Measurements from ENCODE around the gene CSNK1G2. TPM values are rescaled to one million over a fixed set of nuclear protein-coding genes. Genes with fewer than 3 reads are reported as not detected.

Gene CSNK1G2
- total RNA-seq, 1 experiment from 2014 or later: 186 TPM

- H3K4me3 ChIP-seq (ENCODE audit: insufficient read depth, low read depth, low read length): no peak overlapping the region
- H3K27me3 ChIP-seq (ENCODE audit: control insufficient read depth, insufficient read depth, low read length): no peaks in the 10 kb centered on the region
- no peak for DNase-seq
- no peaks in the 10 kb centered on the region for H3K36me3 ChIP-seq (replicated peaks; ENCODE audit: control insufficient read depth, insufficient read depth, low read length)
Observed at GRCh38 chr19:1944916-1945561, 4.1 kb downstream of the CSNK1G2 start.

- Histone ChIP-seq H3K27me3 (ENCODE audit: control insufficient read depth, insufficient read depth, low read length) (no peaks in the 10 kb centered on the region), H3K36me3 (replicated peaks; ENCODE audit: control insufficient read depth, insufficient read depth, low read length) (no peaks in the 10 kb centered on the region), H3K4me3 (ENCODE audit: insufficient read depth, low read depth, low read length) (no peak overlapping the region)
- DNase-seq: peak; percentile 97
Observed at GRCh38 chr19:1945899-1946298, 4.9 kb downstream of the CSNK1G2 start.

DNA sequence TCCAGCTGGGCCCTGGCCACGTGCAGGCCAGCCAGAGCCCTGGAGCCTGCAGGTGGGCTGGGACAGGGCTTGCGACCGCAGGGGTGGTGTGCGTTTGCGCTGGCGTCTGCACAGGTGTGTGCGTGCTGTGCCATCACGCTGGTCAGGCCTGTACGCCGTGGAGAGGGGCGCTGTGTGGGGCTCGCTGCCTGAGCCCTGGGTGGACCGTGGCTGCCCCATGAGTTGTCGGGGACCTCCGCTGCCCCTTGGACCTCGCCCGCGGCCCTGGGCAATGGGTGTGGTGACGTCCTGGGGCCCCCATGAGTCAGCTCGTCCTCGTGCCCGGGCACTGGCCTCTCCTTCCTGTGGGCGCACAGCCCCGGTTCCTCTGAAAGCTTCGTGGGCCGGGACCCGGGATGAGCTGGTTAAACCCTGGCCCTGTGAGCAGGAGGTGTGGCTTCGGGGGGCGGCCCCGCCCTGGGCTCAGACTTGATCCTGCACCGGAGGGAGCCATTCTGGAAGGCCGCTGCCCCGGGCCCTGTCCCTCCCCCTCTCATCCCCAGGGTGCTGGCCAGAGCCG lies 6.8 kb downstream of the CSNK1G2 start:
- Histone ChIP-seq H3K4me3 (ENCODE audit: insufficient read depth, low read depth, low read length) (no peak overlapping the region), H3K36me3 (replicated peaks; ENCODE audit: control insufficient read depth, insufficient read depth, low read length) (no peaks in the 10 kb centered on the region; the same call in 1 of the 2 replicates), H3K27me3 (ENCODE audit: control insufficient read depth, insufficient read depth, low read length) (no peaks in the 10 kb centered on the region)
- DNase-seq: peak; percentile 88

- Histone ChIP-seq H3K36me3 (replicated peaks; ENCODE audit: control insufficient read depth, insufficient read depth, low read length) (no peaks in the 10 kb centered on the region; the same call in none of the 2 replicates), H3K27me3 (ENCODE audit: control insufficient read depth, insufficient read depth, low read length) (no peaks in the 10 kb centered on the region), H3K4me3 (ENCODE audit: insufficient read depth, low read depth, low read length) (no peak overlapping the region)
- DNase-seq: no peak
Observed at GRCh38 chr19:1949304-1950101, 8.5 kb downstream of the CSNK1G2 start.

DNA sequence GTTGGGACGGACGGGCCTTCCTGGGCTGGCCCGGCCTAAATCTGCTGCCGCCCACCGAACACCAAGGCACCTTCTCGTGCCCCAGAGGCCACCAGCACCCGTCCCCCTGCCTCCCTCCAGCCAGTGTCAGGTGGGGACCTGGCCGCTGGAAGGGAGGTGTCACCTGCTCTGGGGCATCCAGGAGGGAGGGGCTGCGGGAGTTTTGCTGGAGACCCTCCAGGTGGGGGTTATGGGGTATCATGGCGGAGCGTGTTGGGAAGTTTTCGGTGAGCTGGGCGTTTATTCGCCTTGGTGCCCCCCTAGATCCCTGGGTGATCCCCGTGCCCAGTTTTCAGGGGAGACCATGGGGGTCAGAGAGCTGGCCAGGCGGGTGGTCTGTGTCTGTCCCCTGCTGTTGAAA lies 9.7 kb downstream of the CSNK1G2 start:
- no peak for DNase-seq
- Histone ChIP-seq H3K27me3 (ENCODE audit: control insufficient read depth, insufficient read depth, low read length) (no peaks in the 10 kb centered on the region), H3K4me3 (ENCODE audit: insufficient read depth, low read depth, low read length) (no peak overlapping the region), H3K36me3 (replicated peaks; ENCODE audit: control insufficient read depth, insufficient read depth, low read length) (no peaks in the 10 kb centered on the region; the same call in none of the 2 replicates)

DNA sequence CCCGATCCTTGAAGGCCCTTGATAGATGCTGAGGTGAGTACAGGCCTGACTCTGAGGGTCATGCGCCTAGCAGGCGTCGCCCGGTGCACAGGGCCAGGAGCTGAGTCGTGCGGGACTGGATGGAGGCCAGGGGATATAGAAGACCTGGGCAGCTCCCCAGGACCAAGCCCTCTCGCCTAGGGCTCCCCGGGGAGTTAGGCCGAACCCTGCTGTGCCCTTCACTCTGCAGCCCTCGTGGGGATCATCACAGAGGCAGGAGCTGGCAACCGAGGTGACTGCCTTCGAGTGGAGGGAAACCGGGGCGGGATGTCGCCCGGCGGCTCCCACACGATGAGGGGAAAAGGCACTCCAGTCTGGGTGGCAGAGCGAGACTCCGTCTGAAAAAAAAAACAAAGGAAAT lies 11.7 kb downstream of the CSNK1G2 start:
- Histone ChIP-seq H3K27me3 (ENCODE audit: control insufficient read depth, insufficient read depth, low read length) (no peaks in the 10 kb centered on the region), H3K4me3 (ENCODE audit: insufficient read depth, low read depth, low read length) (no peak overlapping the region), H3K36me3 (replicated peaks; ENCODE audit: control insufficient read depth, insufficient read depth, low read length) (no peaks in the 10 kb centered on the region; the same call in none of the 2 replicates)
- DNase-seq: no peak

GRCh38 chr19:1953037-1953436 lies 12.1 kb downstream of the CSNK1G2 start:
- no peak for DNase-seq
- no peak overlapping the region for H3K4me3 ChIP-seq (ENCODE audit: insufficient read depth, low read depth, low read length)

GRCh38 chr19:1953441-1954094 lies 12.6 kb downstream of the CSNK1G2 start:
- H3K4me3 ChIP-seq (ENCODE audit: insufficient read depth, low read depth, low read length): no peak overlapping the region
- no peaks in the 10 kb centered on the region; the same call in none of the 2 replicates for H3K36me3 ChIP-seq (replicated peaks; ENCODE audit: control insufficient read depth, insufficient read depth, low read length)
- H3K27me3 ChIP-seq (ENCODE audit: control insufficient read depth, insufficient read depth, low read length): no peaks in the 10 kb centered on the region
- no peak for DNase-seq

More at GRCh38 chr19:1953037-1953436, 12.1 kb downstream of the CSNK1G2 start:
- Histone ChIP-seq H3K27me3 (ENCODE audit: control insufficient read depth, insufficient read depth, low read length) (no peaks in the 10 kb centered on the region), H3K36me3 (replicated peaks; ENCODE audit: control insufficient read depth, insufficient read depth, low read length) (no peaks in the 10 kb centered on the region; the same call in none of the 2 replicates)

GRCh38 chr19:1954532-1954933 lies 13.6 kb downstream of the CSNK1G2 start:
- H3K27me3 ChIP-seq (ENCODE audit: control insufficient read depth, insufficient read depth, low read length): no peaks in the 10 kb centered on the region
- H3K36me3 ChIP-seq (replicated peaks; ENCODE audit: control insufficient read depth, insufficient read depth, low read length): no peaks in the 10 kb centered on the region; the same call in none of the 2 replicates
- no peak for DNase-seq
- no peak overlapping the region for H3K4me3 ChIP-seq (ENCODE audit: insufficient read depth, low read depth, low read length)

DNA sequence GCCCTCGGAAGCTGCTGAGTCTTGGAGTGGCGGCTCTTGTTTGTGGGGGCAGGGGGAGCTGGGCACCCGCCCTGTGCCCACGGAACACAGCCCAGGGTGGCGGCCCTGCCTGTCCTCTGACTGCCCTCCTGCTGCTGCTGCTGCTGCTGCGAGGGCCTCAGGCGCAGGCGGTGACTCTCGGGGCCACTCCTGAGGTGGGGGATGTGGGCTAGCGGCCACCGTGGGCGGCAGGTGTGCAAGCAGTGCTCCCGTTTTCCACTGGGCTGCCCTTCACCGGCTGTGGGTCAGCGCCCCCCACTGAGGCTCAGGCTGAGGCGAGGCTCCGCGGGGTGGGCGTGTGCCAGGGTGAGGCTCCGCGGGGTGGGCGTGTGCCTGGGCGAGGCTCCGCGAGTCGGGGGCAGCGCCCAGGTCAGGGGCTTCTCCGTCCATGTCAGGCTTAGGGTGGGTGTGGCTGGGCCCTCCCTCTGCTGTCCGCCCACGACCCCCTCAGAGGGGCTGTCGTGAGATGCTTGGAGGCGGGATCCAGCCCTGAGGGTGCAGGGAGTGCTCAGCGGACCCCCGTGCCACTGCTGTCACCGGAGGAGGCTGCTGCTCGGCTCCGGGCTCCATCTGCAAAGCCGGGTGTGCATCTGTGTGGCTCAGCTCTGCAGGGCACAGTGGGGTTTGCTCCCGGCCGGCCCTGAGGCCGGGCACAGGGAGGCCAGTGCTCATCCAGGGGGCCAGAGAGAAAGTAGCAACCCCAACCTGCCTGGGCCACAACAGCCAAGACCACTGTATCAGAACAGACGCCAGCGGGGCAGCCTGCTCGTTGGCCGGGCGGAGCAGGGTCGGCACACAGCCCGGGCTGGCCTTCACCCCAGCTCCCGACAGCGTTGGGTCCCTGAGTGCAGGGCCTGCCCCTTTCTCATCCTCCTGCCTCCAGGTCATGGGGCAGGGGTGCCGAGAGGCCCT lies 14.5 kb downstream of the CSNK1G2 start:
- no peak overlapping the region for H3K4me3 ChIP-seq (ENCODE audit: insufficient read depth, low read depth, low read length)
- H3K27me3 ChIP-seq (ENCODE audit: control insufficient read depth, insufficient read depth, low read length): no peaks in the 10 kb centered on the region
- DNase-seq: no peak
- H3K36me3 ChIP-seq (replicated peaks; ENCODE audit: control insufficient read depth, insufficient read depth, low read length): no peaks in the 10 kb centered on the region; the same call in none of the 2 replicates

DNA sequence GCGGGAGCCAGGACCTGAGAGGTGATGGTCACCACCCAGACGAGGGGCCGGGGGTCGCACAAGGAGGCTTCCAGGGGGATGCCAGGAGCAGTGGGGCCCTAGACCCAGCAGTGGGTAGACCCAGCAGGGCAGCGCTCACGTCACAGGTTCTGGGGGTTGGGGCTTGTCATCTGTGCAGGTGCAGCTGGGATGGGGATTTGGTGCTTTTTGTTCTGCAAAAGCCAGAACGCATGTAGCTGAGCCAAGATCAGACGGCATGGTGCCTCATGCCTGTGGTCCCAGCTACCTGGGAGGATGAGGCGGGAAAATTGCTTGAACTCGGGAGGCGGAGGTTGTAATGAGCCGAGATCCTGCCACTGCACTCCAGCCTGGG lies 15.1 kb downstream of the CSNK1G2 start:
- no peak for DNase-seq
- Histone ChIP-seq H3K27me3 (ENCODE audit: control insufficient read depth, insufficient read depth, low read length) (no peaks in the 10 kb centered on the region), H3K4me3 (ENCODE audit: insufficient read depth, low read depth, low read length) (no peak overlapping the region), H3K36me3 (replicated peaks; ENCODE audit: control insufficient read depth, insufficient read depth, low read length) (no peaks in the 10 kb centered on the region; the same call in none of the 2 replicates)

- Histone ChIP-seq H3K36me3 (replicated peaks; ENCODE audit: control insufficient read depth, insufficient read depth, low read length) (no peaks in the 10 kb centered on the region; the same call in none of the 2 replicates), H3K4me3 (ENCODE audit: insufficient read depth, low read depth, low read length) (no peak overlapping the region), H3K27me3 (ENCODE audit: control insufficient read depth, insufficient read depth, low read length) (no peaks in the 10 kb centered on the region)
- peak; percentile 92 for DNase-seq
Observed at GRCh38 chr19:1956868-1957492, 16.0 kb downstream of the CSNK1G2 start.

DNA sequence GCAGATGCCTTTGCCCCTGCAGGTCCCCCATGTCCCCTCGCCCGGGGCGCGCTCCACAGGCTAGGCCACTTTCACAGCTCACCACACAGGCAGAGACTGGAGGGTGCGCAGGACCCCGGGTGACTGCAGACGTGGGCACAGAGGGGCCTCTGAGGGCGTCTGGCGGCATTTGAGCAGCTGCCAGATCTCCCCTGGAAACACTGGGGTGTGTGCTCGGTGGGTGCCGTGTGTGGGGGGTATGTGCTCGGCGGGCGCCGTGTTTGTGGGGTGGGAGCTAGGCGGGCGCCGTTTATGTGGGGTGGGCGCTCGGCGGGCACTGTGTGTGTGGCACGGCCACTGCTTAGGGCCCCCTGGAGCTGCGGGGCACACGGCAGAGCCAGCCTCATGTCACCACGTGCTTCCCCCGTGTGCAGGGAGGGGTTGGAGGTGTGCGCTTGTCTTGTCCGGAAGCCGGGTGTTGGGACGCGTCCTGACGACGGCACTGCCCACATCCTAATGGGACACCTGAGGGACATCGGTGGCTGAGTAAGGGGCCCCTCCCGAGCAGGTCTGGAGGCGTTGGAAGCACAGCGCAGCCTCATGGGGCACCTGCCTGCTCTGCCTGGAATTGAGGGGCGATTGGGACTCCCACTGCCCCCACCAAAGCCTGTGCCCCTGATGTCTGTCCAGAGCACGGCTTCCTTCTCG lies 16.7 kb downstream of the CSNK1G2 start:
- no peak for DNase-seq
- Histone ChIP-seq H3K36me3 (replicated peaks; ENCODE audit: control insufficient read depth, insufficient read depth, low read length) (no peaks in the 10 kb centered on the region; the same call in none of the 2 replicates), H3K27me3 (ENCODE audit: control insufficient read depth, insufficient read depth, low read length) (no peaks in the 10 kb centered on the region), H3K4me3 (ENCODE audit: insufficient read depth, low read depth, low read length) (no peak overlapping the region)

All from H7 (cell line).